ENCODE measurements around the gene BCL2L1.
"Not testable (repeated sequence)": the region's sequence is repeated elsewhere in the genome, so short reads cannot be mapped to it uniquely, and the experiment has no call there.

BCL2L1 gene

GRCh38 chr20:31722257-31723068 lies at the start of gene BCL2L1:
Gene BCL2L1, minus strand, starts transcription at chr20:31722868. Its CDS starts 650 bp downstream, at chr20:31722218.
- peak; percentile 94 for DNase-seq (ENCODE audit: low read depth, low spot score)

- DNase-seq (ENCODE audit: low read depth, low spot score): no peak
Observed at GRCh38 chr20:31770243-31770642, 47.6 kb upstream of the BCL2L1 start.

DNA sequence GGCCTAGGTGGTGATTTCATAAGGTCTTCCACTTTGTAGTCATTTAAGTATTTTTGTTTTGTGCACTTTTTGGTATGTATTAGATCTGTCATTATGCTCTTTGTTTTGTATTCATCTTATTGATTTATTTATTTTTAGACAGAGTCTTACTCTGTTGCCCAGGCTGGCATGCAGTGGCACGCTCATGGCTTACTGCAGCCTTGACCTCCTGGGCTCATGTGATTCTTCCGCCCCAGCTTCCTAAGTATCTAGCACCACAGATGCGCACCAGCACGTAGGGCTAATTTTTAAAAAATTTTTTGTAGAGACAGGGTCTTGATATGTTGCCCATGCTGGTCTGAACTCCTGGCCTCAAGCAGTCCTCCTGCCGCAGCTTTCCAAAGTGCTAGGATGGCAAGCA lies 47.0 kb upstream of the BCL2L1 start:
- no peak for DNase-seq (ENCODE audit: low read depth, low spot score)

DNA sequence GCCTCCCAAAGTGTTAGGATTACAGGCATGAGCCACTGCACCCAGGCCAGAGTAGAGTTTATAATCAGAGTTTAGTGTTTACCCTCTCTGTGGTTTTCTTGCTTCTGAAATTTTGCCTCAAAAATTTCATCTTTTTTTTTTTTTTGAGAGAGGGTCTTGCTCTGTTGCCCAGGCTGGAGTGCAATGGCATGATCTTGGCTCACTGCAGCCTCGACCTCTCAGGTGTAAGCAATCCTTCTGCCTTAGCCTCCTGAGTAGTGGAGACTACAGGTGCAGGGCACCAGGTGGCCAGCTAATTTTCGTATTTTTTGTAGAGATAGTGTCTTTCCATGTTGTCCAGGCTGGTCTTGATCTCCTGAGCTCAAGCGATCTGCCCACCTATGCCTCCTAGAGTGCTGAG lies 45.1 kb upstream of the BCL2L1 start:
- DNase-seq (ENCODE audit: low read depth, low spot score): no peak

DNA sequence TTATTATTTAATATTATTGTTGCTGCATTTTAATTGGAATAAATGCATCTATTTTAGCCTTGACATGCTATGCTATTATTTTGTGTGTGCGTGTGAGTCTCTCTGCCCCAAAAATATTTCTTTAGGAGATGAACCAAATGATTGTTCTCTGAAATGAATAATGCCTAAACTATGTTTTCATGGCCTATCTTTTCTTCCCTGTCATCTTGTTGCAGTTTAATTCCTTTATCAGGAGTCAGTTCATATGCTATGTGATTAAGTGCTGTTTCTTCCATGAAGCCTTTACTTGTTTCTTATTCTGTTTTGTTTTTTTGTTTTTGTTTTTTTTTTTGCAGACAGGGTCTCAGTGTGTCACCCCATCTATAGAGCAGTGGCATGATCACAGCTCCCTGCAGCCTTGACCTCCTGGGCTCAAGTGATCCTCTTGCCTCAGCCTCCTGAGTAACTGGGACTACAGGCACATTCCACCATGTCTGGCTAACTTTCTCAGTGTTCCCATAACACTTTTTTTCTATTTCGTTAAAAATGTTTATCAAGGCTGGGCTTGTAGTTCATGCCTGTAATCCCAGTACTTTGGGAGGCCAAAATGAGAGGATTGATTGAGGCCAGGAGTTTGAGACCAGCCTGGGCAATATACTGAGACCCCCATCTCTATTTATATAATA lies 42.1 kb upstream of the BCL2L1 start:
- DNase-seq (ENCODE audit: low read depth, low spot score): no peak

- no peak for DNase-seq (ENCODE audit: low read depth, low spot score)
Observed at GRCh38 chr20:31760519-31761240, 38.0 kb upstream of the BCL2L1 start.

- DNase-seq (ENCODE audit: low read depth, low spot score): no peak
Observed at GRCh38 chr20:31759836-31760518, 37.3 kb upstream of the BCL2L1 start.

DNA sequence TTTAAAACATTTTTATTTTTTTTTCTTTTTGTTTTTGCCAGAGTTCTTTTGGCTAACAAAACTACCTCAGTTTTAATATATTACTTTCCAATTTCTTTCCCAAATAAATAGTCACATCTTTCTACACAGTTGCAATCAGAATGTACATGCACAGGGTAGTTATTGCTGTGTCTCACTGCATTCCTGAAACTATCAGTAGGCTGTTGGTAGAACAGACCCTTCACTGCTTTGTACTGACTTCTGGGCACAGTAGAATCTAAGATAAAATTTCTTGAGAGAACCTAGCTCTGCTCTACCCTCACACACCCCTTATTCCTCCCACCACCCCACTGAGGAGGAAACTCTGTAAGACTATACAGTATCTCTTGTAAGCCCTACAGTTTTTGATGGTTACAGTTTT lies 36.3 kb upstream of the BCL2L1 start:
- no peak for DNase-seq (ENCODE audit: low read depth, low spot score)

GRCh38 chr20:31758521-31758920 lies 35.9 kb upstream of the BCL2L1 start:
- no peak for DNase-seq (ENCODE audit: low read depth, low spot score)

GRCh38 chr20:31757254-31757653 lies 34.6 kb upstream of the BCL2L1 start:
- no peak for DNase-seq (ENCODE audit: low read depth, low spot score)

DNA sequence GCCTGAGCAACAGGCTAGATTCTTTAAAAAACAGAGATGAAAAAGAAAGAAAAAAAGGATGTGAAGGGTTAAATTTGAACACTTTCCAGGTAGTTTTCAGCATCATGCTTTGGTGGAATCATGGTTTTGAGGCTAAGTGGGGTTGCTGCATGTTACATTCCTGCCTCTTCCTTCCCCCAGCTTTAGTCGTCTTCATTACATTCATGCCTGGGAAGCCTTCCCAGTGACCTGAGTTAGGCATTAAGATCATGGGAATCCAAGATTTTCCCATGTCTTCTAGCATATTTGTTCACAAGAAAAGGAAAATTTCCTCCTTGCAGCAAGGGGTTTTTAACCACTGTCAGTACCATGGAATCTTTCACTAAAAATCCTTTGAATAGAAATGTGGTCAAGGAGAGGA lies 28.5 kb upstream of the BCL2L1 start:
- DNase-seq (ENCODE audit: low read depth, low spot score): peak; percentile 86

GRCh38 chr20:31749223-31749622 lies 26.6 kb upstream of the BCL2L1 start:
- no peak for DNase-seq (ENCODE audit: low read depth, low spot score)

- DNase-seq (ENCODE audit: low read depth, low spot score): no peak
Observed at GRCh38 chr20:31747640-31748039, 25.0 kb upstream of the BCL2L1 start.

- not testable (repeated sequence) for DNase-seq (ENCODE audit: low read depth, low spot score)
Observed at GRCh38 chr20:31747028-31747427, 24.4 kb upstream of the BCL2L1 start.

DNA sequence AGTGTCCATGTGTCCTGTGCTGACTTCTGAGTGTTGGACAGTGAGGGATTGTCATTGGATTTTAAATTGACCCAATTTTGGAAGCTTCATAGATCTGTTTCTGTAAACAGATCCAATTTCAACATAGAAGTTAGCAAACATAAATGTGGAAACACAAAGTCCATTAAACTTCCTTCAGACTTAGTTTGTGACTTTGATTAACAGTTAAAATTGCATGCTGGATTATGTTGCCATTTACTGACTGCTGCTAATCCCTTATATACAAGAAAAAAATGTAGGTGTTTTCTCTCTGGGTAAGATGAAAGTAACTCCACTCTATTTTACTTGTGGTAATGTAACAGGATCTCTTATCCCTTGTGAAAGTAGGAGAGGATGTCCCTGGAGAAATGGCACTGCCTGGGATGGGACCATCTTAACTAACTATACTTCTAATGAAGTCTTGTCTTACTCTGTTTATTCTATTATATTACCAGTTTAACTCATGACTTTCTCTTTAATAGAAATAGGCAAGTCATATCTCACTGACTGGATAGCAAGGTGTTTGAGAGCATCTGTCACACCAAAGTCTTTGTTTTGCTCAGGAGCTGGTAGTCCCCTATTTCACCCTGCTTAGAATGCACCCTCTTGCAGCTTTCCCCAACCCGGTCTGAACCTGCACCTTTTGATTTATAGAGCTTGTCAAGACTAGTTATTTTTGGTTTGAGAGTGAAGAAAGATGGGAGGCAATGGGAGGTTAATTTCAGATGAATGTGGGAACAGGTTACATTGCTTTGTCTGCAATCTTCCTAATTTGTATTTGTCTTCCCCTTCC lies 23.6 kb upstream of the BCL2L1 start:
- no peak for DNase-seq (ENCODE audit: low read depth, low spot score)

- DNase-seq (ENCODE audit: low read depth, low spot score): no peak
Observed at GRCh38 chr20:31740656-31741323, 18.1 kb upstream of the BCL2L1 start.

DNA sequence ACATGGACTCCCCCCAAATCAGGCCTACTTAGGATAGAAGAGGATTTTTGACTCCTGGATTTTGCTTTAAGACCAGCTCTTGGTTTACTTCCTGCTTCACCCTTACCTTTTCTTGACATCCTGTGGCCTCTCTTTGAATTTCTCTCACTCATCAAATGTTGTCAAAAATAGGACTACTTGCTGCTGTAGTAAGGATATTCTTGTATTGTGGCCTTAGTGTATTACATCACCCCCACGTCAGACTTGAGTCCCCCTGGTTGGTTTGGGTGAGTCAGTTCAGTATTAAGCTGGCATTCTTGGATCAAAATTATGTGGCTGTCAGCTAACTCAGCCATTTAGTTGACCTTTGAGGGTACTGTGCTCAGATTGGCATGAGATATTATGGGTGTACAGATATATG lies 17.5 kb upstream of the BCL2L1 start:
- DNase-seq (ENCODE audit: low read depth, low spot score): peak; percentile 62

DNA sequence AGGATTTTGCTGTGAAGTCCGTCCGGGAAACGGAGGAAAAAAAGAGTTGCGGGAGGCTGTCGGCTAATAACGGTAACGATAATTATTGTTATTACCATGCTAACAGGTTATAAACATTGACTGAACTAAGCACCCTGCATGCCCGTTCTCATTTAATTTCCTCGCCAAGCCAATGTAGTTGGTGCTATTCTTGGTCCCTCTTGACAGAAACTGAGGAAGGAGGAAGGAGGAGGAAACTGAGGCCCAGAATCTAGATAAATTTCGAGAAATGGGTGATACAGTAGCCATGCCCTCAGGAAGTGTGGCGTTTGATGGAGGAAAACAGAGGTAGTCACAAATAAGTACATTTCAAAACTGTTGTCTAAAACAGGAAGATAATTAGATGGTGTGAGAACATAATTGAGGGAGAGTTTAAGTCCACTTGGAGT lies 16.9 kb upstream of the BCL2L1 start:
- DNase-seq (ENCODE audit: low read depth, low spot score): no peak

DNA sequence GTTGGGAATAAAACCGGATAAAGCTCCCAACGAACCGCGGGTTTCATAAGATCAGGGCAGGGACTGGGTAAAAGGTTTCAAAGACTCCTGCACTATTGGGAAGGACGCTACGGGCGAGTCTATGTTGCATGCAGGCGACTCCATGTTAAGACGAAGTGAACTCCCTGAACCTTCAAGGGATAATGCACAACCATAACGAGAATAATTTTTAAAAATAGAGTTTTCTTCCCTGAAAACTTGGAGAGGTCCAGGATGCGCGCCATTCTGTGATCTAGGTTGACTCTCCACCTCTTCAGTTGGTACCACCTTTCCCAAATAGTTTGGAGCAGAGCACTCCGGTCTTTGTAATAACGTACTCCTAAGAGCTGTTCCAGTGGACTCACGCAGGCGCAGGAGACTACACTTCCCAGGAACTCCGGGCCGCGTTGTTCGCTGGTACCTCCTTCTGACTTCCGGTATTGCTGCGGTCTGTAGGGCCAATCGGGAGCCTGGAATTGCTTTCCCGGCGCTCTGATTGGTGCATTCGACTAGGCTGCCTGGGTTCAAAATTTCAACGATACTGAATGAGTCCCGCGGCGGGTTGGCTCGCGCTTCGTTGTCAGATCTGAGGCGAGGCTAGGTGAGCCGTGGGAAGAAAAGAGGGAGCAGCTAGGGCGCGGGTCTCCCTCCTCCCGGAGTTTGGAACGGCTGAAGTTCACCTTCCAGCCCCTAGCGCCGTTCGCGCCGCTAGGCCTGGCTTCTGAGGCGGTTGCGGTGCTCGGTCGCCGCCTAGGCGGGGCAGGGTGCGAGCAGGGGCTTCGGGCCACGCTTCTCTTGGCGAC lies 16.3 kb upstream of the BCL2L1 start, which contains the start of gene TPX2:
TPX2 (plus strand) TSS at position 562 of the 821 bp plus-strand sequence. CDS start 18,187 bp downstream, outside the sequence.
- peak; percentile 98 for DNase-seq (ENCODE audit: low read depth, low spot score)

Measured in astrocyte of the hippocampus (primary cell).